ENCODE results near the gene UMAD1. TPM values are rescaled to one million over a fixed set of nuclear protein-coding genes. Genes with fewer than 3 reads are reported as not detected.
A peak's percentile ranks its signal among the peaks of the same experiment; 100 is the strongest.

The UMAD1 gene
- total RNA-seq, 2 donors from 2014 or later, result 12.9 to 23.9 TPM

DNA sequence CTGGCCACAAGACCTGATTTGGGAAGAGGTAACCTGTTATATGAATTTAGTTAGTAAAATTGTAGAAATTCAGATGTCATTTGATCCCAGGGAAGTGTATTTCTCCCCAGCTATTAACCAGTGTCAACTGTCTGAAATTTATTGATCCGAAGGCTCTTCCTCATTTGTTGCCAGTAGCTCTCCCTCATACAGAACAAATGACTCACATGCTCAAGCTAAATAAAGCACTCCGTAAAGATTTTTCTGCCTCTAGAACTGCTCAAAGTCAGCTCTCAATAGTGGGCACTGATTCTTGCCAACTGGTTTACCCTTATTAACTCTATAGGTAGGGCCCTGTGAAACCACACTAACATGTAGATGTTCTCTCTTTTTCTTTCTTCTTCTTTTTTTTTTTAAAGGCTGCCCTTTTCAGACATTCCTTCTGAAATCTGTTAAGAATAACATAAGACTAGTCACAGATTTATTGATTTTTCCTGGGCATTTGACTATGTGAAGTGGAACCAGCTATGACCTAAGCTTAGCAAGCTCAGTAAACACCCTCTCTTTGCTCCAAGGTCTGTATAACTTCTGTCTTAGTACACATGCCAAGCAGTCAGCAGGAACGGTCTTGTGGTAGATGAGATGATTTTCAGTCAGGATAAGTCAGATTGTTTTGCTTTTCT is 56.0 kb downstream of the UMAD1 start:
- H3K4me1 ChIP-seq (ENCODE audit: control insufficient read depth in 1 of 2, low read depth in 2 of 2), result peaks cover 3 to 62% of the 10 kb centered on the region in 2 donors
- DNase-seq (ENCODE audit: low spot score), result no peak
- peak overlapping the region; percentile 23 for H3K4me3 ChIP-seq
- H3K36me3 ChIP-seq, result no peaks in the 10 kb centered on the region
- no peaks in the 10 kb centered on the region for H3K9me3 ChIP-seq
- peak overlapping the region; percentile 41 to 73 for H3K27ac ChIP-seq
- no peak for ATAC-seq (ENCODE audit: insufficient number of reproducible peaks, low FRiP score, low read depth)
- no peaks in the 10 kb centered on the region for H3K27me3 ChIP-seq (replicated peaks; ENCODE audit: insufficient read depth)
- TF ChIP-seq CTCF (IDR thresholded peaks at IDR 0.05), result no peak

GRCh38 chr7:7698930-7699329 is 58.4 kb downstream of the UMAD1 start:
- Histone ChIP-seq H3K27me3 (replicated peaks; ENCODE audit: insufficient read depth) (no peaks in the 10 kb centered on the region), H3K9me3 (no peaks in the 10 kb centered on the region), H3K4me3 (no peak overlapping the region), H3K4me1 (ENCODE audit: control insufficient read depth in 1 of 2, low read depth in 2 of 2) (peaks cover 3 to 58% of the 10 kb centered on the region in 2 donors), H3K36me3 (no peaks in the 10 kb centered on the region), H3K27ac (peak overlapping the region; percentile 8 to 14)
- no peak for TF ChIP-seq CTCF (IDR thresholded peaks at IDR 0.05)
- ATAC-seq (ENCODE audit: insufficient number of reproducible peaks, low FRiP score, low read depth) (no peak), DNase-seq (ENCODE audit: low spot score) (no peak)

- ATAC-seq (ENCODE audit: insufficient number of reproducible peaks, low FRiP score, low read depth), result no peak
- H3K9me3 ChIP-seq, result no peaks in the 10 kb centered on the region
- no peak for TF ChIP-seq CTCF (IDR thresholded peaks at IDR 0.05)
- no peak for DNase-seq (ENCODE audit: low spot score)
- peak overlapping the region; percentile 23 for H3K4me3 ChIP-seq
- H3K27ac ChIP-seq, result peak overlapping the region; percentile 8 to 17
- H3K36me3 ChIP-seq, result no peaks in the 10 kb centered on the region
- no peaks in the 10 kb centered on the region for H3K27me3 ChIP-seq (replicated peaks; ENCODE audit: insufficient read depth)
- H3K4me1 ChIP-seq (ENCODE audit: control insufficient read depth in 1 of 2, low read depth in 2 of 2), result peaks cover 3 to 58% of the 10 kb centered on the region in 2 donors
Measured at GRCh38 chr7:7699380-7699779, 58.8 kb downstream of the UMAD1 start.

GRCh38 chr7:7699970-7700369 is 59.4 kb downstream of the UMAD1 start:
- no peaks in the 10 kb centered on the region for H3K9me3 ChIP-seq
- H3K4me3 ChIP-seq, result peak overlapping the region; percentile 23
- no peak for TF ChIP-seq CTCF (IDR thresholded peaks at IDR 0.05)
- H3K36me3 ChIP-seq, result no peaks in the 10 kb centered on the region
- DNase-seq (ENCODE audit: low spot score) (no peak), ATAC-seq (ENCODE audit: insufficient number of reproducible peaks, low FRiP score, low read depth) (no peak)
- no peaks in the 10 kb centered on the region for H3K27me3 ChIP-seq (replicated peaks; ENCODE audit: insufficient read depth)
- peaks cover 3 to 56% of the 10 kb centered on the region in 2 donors for H3K4me1 ChIP-seq (ENCODE audit: control insufficient read depth in 1 of 2, low read depth in 2 of 2)
- peak overlapping the region in 1 of 2 donors; percentile 17 for H3K27ac ChIP-seq

DNA sequence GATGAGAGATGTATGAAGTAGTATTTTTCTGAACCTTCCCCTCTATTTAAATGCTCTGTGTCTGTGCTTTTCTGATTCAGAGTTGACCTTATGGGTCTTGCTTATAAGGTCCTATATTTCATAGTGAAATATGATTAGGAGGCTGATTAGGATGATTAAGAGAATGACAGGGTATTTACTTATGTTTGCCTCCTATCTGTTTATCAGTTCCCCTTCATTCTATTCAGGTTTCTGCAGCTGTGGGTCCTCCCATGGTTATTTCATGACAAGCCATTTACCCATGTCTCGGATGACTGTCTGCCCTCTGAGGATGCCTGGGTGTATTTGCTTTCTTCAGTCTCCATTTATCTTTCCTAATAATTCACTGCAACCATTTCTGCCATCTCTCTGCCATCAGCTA is 61.0 kb downstream of the UMAD1 start:
- H3K9me3 ChIP-seq, result no peaks in the 10 kb centered on the region
- ATAC-seq (ENCODE audit: insufficient number of reproducible peaks, low FRiP score, low read depth) (no peak), DNase-seq (ENCODE audit: low spot score) (no peak)
- H3K36me3 ChIP-seq, result no peaks in the 10 kb centered on the region
- peaks cover 4 to 55% of the 10 kb centered on the region in 2 donors for H3K4me1 ChIP-seq (ENCODE audit: control insufficient read depth in 1 of 2, low read depth in 2 of 2)
- H3K27me3 ChIP-seq (replicated peaks; ENCODE audit: insufficient read depth), result no peaks in the 10 kb centered on the region
- H3K4me3 ChIP-seq, result no peak overlapping the region
- TF ChIP-seq CTCF (IDR thresholded peaks at IDR 0.05), result no peak
- H3K27ac ChIP-seq, result no peak overlapping the region
